ENCODE measurements around the gene TAS2R10.
"Not testable (repeated sequence)": the region's sequence is repeated elsewhere in the genome, so short reads cannot be mapped to it uniquely, and the experiment has no call there.

TAS2R10 gene, protein sequence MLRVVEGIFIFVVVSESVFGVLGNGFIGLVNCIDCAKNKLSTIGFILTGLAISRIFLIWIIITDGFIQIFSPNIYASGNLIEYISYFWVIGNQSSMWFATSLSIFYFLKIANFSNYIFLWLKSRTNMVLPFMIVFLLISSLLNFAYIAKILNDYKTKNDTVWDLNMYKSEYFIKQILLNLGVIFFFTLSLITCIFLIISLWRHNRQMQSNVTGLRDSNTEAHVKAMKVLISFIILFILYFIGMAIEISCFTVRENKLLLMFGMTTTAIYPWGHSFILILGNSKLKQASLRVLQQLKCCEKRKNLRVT

DNA sequence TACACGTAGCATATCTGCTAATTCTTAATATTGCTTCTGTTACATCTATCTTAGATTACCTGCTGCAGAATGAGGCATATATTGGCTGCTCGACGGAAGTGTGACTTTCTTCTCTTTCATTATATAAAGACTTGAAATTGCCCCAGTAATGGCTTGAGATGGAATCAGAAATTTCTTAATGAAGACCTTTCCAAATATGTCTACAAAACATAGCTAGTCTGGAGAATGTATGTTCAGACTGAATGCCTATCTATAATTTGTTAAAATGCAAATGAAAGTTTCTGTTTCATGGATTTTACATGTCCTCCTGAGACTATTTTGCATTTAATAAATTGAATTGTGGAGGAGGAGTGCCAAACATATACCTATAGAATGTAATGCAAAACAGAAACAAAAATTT, at the start of gene TAS2R10:
TAS2R10 (minus strand) TSS at position 101 of the 400 bp plus-strand sequence; CDS start at position 12, 89 bp downstream.
- DNase-seq, result no peak

DNA sequence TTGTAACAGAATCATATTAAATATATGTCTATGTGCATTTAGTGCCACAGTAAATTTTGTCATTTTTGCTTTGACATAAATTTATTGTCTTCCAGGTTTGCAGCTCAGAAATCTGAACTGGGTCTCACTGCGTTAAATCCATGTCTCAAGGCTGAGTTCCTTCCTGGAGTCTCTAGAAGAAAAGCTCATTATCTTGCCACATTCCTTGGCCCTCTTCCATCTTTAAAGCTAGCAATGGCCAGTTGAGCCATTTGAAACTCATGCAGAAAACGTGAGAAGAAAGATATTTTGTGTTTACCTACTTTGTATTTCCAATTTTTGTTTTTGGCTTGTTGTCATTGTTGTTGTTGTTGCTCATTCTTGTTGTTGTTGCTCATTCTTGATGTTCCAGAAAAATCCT, 47.2 kb upstream of the TAS2R10 start:
- DNase-seq, result no peak

DNA sequence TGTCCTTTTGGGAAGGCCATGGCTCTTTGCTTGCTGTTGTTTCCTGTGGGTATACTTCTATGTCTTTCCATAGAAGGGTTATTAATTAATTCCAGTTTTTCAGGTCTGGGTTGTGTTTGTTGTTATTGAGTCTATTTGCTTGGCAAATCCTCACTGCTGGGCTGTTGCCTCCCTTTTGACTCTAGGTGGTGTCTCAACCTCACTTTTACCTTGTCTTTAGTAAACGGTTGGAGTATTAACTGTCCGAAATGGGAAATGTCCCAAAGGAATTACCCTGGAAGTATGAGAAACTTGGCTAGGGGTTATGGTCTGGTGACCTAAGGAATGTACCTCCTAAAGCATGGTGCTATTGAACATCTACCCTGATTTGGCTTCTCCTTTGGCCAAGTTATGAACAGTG, 41.2 kb upstream of the TAS2R10 start:
- DNase-seq, result no peak

DNA sequence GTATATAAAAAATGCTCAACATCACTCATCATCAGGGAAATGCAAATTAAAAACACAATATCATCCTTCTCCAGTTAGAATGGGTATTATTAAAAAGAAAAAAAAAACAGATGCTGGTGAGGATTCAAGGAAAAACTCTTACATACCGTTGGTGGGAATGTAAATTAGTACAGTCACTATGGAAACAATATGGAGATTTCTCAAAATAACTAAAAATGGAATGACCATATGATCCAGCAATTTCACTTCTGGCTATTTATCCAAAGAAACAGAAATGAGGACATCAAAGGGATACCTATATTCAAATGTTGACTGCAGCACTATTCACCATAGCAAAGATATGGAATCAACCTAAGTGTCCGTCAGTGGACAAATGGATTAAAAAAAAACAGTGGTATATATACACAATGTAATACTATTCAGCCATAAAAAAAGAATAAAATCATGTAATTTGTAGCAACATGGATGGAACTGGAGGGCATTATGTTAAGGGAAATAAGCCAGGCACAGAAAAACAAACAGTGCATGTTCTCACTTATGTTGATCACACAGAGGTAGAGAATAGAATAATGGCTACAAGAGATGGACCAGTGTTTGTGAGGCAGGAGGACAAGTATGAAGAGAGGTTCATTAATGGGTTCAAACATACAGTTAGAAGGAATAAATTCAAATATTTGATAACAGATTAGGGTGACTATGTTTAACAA, 37.5 kb upstream of the TAS2R10 start:
- DNase-seq, result no peak

DNA sequence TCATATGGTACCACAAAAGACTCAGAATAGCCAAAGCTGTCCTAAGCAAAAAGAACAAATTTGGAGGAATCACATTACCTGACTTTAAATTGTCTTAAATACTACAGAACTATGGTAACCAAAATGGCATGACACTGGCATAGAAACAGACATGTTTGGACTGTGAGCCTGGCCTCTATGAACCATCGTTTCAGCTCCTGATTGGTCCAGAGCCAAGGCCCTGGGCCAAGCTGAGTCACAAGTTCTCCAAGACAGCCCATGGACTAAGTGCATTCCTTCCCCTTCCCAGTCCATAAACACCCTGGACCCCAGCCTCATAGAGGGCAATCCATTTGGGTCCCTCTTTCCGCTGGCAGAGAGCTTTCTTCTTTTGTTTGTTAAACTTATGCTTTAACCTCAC, 35.2 kb upstream of the TAS2R10 start:
- no peak for DNase-seq

DNA sequence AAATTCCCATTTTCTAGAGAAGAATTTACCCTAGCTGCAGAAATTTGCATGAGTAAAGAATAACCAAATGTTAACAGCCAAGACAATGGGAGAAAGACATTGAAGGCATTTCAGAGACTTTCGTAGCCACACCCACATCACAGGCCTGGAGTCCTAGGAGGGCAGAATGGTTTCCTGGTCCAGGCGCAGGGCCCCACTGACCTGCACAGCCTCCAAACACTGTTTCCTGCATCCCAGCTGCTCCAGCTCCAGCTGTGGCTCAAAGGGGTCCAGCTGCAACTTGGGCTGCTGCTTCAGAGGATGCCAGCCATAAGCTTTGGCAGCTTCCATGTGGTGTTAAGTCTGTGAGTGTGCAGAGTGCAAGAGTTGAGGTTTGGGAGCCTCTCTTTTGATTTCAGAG, 29.6 kb upstream of the TAS2R10 start:
- DNase-seq, result no peak

DNA sequence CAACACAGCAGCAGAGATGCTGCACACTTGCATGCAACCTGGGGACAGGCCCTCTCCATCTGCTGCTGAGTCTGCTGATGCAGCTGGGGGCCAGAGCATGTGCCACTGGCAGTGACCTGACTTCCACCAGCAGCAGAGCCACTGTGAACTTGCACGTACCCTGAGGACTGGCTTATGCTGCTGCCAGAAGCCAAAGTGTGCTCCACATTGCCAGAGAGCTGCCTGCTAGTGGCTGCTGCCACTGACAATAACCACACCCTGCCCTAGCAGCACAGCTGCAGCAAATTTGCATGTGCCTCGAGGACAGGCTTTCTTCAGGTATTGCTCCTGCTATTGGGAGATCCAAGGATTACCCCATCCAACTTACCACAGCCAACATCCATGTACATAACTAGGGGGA, 27.6 kb upstream of the TAS2R10 start:
- no peak for DNase-seq

DNA sequence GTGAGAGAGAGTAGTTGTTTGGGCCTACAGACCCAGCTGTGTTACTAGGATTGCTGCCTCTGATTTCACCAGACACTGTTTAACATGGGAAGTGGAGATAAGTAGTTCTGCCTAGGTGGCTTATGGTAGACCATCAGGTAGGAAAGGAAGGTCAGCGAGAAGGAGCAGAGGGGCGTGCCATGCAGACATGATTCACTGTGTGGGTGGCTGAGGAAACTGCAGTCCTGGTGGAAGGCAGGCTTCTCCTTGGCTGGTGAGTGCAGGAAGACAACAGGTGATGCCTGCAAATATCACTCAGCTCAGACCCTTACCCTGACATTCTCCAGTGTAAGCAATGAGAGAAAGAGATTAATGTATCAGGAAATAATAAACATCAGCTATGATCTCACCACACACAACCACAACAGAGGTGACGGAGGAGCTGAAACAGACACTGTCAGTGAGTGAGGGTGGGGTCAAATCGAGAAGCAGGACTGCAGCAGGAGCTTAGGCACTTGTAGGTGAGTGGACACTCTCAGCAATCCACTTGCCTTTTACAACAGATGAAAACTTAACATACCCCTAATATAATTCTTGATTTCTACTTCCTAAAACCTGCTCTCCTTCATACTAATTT, 25.2 kb upstream of the TAS2R10 start:
- no peak for DNase-seq

DNA sequence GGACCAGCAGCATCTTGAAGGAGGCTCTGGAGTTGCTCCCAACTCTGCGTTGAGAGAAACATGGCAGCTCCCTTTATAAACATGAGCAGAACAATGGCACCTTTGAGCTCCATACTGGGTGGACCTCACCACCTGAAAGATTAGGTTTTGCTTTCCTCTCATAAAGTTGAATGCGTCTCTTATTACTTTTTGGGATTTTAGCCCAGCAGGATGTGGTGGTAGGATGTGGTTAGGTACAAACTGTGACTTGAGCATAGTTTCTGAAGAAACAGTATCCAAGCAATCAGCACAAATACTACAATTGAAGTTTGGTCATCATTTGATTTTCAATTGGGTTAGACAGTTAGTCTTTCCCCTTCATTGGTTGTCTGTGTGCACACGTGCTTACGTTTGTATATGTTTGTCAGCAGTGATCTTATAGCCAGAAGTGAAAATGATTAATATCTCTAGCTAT, 23.3 kb upstream of the TAS2R10 start, which contains the start of gene PRR4:
PRR4 (minus strand) TSS at position 51 of the 454 bp plus-strand sequence; CDS start at position 13, 38 bp downstream.
- DNase-seq, result no peak

DNA sequence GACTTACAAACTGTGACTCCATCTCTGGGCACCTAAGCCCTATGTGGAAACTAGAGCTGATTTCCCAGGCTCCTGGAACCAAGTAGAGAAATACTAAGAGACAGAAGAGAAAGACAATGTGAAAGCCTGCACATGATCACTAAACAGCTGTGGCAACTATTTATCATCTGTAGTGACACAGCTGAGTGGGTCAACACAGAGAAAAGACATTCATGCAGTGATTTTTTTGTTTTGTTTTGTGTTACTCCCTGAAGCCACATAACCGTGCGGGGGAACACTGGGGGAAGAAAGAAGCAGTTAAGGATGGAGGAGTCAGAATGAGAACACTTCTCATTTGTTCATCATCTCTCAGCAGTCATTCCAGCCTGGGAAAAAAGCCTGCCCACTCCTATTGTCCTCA, 21.6 kb upstream of the TAS2R10 start:
- no peak for DNase-seq

DNA sequence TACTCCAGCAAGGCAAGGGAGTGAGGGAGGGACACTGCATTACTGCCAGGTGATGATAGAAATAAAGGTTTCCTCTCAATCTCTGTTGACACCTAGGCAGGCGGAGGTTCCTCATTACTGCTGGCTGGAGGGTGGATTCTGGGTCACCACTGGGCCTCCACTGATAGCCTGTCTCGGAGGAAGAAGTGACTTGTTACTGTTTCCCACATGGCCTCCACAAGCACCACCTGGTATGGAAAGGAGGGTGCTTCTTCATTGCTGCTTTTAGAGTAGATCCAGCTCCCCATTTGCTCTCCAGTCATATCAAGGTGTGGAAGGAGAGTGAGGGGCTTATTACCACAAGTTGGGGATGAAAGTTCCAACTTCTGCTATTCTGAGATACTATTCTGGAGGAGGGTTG, 16.7 kb upstream of the TAS2R10 start:
- no peak for DNase-seq

DNA sequence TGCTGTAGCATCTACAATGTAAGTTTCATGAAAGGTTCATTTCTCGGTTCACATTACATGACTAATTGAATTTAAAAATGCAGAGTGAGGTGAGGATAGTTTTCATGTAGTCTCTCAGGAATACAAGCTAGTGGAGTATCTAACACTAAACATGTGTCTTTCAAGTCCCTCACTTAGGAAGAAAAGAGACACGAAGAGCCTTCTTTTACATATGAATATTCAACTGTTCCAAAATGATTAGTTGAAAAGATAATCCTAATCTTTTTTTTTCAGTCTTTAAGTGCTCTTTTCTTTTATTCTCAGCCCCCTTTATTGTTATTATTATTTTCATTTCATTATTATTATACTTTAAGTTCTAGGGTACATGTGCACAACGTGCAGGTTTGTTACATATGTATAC, 12.3 kb upstream of the TAS2R10 start:
- DNase-seq, result no peak

DNA sequence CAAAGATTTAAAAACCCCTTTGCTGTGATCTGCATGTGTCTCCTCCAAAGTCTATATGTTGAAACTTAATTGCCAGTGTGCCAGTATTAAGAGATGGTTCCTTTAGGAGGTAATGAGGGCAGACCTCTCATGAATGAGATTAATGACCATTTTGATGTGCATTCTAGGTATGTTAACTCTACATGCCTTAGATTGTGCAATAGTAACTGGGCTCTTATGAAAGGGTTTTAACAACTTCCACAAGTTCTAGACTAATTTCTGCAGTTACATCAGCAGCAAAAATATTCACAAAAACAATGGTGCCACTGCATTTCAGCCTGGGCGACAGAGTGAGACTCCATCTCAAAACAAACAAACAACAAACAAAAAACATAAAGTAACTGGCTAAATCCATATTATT, 3.8 kb upstream of the TAS2R10 start:
- DNase-seq, result no peak

DNA sequence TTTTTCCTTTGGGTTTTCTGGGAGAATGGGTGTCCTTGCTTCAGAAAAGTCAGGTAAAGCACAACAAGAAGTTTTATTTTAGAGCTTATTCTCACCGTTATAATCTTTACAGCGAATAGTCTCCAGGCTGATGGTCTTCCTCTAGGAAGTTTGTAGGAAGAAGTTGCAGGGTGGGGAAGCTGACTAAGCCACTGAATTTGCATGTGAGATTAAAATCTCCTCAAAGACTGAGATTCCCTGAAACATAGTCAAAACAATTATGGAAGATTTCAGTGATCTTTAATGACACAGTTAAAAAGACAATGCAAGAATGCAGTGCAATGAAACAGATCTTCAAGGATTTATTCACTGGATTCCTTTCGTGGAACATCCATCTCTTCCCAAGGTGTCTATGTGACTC, 1.2 kb downstream of the TAS2R10 start:
- no peak for DNase-seq

DNA sequence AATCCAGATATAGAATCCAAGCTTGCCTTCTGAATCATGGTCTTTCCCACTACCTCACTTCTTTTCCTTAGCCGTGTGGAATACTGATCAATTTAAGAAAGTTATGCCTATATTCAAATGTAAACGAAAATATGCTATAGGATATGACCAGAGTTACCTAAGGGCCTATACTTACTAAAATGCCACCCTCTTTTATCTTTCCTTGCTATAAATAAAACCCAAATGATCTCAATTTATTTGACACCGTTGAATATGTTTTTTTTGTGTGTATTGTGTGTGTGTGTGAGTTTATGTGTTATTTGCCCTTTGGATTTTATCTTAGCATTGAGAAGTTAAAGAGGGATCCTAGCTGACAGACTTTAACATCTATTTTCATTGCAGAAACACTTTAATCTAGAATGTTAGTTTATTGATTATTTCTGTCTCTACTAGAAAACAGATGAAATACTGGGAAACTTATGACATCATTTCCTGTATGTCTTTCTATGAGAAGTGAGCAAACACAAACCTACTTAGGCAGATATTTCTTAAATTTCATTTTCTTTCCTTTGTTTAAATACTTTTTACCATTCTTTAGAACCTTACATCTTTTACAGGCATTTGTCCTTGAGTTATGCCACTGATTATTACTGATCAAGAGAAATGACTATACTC, 14.1 kb downstream of the TAS2R10 start:
- DNase-seq, result no peak

DNA sequence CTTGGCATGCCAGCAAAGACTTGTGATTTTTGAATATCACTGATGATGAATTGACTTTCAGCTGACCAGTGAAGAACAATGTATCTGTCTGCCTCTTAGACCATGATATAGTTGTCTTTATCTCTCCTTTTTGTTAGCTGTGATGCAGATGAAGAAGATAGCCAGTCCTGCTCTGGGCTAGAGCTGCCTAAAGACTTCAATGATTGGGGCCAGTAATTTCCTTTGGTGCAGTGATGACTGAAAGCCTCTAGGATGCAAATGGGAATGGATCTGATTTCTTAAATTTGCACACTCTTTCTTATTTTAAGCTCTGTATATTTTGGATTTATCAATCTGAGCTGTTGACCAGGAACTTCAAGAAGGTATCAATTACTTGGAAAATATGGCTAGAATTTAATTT, 16.1 kb downstream of the TAS2R10 start, which contains the start of gene TAS2R9:
TAS2R9 (minus strand) TSS at position 101 of the 400 bp plus-strand sequence; CDS start at position 8, 93 bp downstream.
- no peak for DNase-seq

DNA sequence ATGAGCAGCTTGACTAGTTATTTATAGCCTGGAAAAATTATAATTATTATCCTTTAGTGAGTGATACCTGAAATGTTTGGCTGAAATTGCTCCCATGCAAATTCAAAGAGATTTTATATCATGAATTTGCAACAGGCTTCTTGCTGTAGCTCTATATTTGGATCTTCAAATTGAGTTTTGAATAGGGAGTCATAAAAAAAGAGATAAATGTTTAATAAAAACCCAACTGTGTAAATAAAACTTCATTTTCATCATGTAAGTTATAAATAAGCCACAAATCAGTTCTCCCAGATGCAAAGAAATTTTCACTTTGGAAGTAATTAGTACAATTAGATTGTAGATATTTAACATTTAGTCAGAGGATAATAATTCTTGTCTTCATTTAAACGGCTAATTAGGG, 19.0 kb downstream of the TAS2R10 start, which contains the start of gene TAS2R8:
TAS2R8 (minus strand) TSS at position 101 of the 400 bp plus-strand sequence. CDS start 306 bp downstream, outside the sequence.
- DNase-seq, result no peak

DNA sequence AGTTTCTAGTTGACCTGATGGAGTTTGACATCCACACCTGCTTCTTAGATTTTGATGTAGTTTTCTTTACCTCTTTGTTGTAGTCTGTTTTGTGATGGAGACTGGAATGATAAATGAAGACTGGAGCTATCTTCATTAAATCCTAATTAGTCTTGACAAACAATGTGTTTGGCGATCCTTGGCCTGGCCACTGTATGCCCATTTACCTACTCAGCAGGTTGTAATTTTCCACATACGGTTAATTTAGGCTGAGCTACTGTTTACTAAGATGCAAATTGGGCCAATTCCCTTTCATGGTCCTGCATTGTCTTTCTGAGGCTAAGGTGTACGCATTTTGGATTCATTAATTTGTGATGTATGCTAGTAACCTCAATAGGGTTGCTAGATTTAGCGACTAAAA, 23.6 kb downstream of the TAS2R10 start, which contains the start of gene TAS2R7:
TAS2R7 (minus strand) TSS at position 41 of the 400 bp plus-strand sequence. CDS start 57 bp downstream, outside the sequence.
- DNase-seq, result no peak

DNA sequence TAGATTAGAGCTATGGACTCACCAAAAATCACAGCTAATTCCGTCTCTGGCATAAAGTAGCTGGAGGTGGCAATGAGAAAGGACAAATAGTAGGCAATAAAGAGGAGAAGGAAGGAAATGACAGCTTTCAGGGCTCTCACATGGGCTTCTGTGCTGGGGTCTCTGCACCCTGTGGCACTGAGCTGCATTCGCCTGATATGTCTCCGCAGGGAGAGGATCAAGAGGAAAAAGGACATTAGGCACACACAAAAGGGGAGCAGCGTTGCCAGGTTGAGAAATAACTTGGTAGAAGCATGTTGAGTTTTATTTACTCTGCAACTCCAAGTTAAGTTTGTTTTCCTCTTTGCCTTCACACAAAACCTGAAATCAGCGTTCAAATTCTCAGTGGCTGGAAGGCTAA, 24.4 kb downstream of the TAS2R10 start:
- no peak for DNase-seq

DNA sequence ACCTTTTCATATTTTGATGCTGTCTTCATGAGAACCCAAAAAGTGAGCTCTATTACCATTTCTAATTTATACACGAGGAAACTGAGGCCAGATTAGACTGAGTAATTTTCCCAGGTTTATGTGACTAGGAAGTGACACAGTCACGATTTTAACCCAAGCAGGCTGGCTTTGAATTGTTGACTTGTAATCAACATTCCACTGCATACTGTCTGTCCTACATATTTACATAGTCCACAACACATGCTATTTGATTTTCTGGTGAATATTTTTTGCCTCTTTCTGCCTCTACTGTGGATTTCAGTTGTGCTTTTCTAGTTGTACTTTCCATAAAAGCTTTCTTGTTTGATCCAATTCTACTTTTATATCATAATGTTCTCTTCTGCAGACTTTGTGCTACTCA, 31.9 kb downstream of the TAS2R10 start:
- DNase-seq, result no peak

DNA sequence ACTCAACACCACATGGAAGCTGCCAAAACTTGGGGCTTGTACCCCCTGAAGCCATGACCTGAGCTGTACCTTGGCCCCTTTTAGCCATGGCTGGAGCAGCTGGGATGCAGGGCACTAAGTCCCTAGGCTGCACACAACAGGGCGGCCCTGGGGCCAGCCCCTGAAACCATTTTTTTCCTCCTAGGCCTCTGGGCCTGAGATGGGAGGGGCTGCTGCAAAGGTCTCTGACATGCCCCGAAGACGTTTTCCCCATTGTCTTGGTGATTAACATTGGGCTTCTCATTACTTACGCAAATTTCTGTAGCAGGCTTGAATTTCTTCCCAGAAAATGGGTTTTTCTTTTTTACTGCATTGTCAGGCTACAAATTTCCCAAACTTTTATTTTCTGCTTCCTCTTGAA, 34.4 kb downstream of the TAS2R10 start:
- DNase-seq, result not testable (repeated sequence)

DNA sequence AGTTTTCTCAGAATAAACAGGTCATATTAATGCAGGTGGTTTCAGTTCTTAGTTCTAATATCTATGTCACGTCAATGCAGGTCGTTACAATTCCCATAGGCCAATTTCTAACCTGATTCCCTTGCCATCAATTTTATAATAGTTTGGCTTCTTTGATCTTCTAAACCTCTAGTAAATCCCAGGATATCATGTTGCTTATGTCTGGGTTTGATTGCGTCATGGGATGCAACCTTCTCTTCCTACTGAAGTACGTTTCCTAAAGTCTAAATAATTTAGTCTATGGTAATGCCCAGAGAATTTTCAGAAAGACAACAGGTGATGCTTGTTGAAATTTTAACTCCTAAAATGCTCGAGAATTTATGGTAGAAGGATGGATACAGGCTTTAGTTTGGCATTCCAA, 42.9 kb downstream of the TAS2R10 start:
- no peak for DNase-seq

DNA sequence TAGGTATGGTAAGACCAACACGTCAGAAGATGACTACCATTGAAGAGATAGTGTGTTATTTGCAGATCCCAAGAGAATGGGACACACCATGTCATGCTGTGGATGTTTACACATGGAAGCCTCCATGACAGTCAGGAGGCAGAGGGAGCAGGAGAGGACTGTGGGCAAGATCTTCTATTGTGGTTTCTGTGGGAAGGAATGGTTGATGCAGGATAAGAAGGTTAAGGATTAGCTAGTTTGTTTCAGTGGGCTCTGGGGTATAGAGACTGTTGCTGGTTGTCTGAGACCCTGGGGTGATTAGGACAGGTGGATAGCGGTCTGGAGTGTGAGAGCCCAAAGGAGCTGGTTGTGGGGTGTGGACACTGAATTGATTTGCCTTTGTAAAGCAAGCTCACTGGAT, 47.1 kb downstream of the TAS2R10 start:
- no peak for DNase-seq

All from stimulated activated CD4-positive, alpha-beta T cell treated with anti-CD3 and anti-CD28 coated beads, Interleukin-2, amount 100 ng/mL, for 24 hours (primary cell).